ENCODE results near the gene WDFY4.

The WDFY4 gene

GRCh38 chr10:49021685-49022084 is 337.0 kb downstream of the WDFY4 start:
- TF ChIP-seq CTCF (conservative IDR thresholded peaks at IDR 0.05; ENCODE audit: low read depth, low read length) = no peak
- no peak for DNase-seq (ENCODE audit: low read depth)
- no peak overlapping the region for H3K4me3 ChIP-seq (ENCODE audit: low read length)

GRCh38 chr10:49023071-49023470 is 338.4 kb downstream of the WDFY4 start:
- no peak for TF ChIP-seq CTCF (conservative IDR thresholded peaks at IDR 0.05; ENCODE audit: low read depth, low read length)
- no peak for DNase-seq (ENCODE audit: low read depth)
- H3K4me3 ChIP-seq (ENCODE audit: low read length) = no peak overlapping the region

GRCh38 chr10:49023752-49024151 is 339.1 kb downstream of the WDFY4 start:
- no peak for TF ChIP-seq CTCF (conservative IDR thresholded peaks at IDR 0.05; ENCODE audit: low read depth, low read length)
- H3K4me3 ChIP-seq (ENCODE audit: low read length) = no peak overlapping the region
- no peak for DNase-seq (ENCODE audit: low read depth)

- no peak for DNase-seq (ENCODE audit: low read depth)
- H3K4me3 ChIP-seq (ENCODE audit: low read length) = no peak overlapping the region
- no peak for TF ChIP-seq CTCF (conservative IDR thresholded peaks at IDR 0.05; ENCODE audit: low read depth, low read length)
These were observed 339.8 kb downstream of the WDFY4 start for GRCh38 chr10:49024484-49024883.

GRCh38 chr10:49025347-49025983 is 340.8 kb downstream of the WDFY4 start:
- H3K4me3 ChIP-seq (ENCODE audit: low read length) = no peak overlapping the region
- TF ChIP-seq CTCF (conservative IDR thresholded peaks at IDR 0.05; ENCODE audit: low read depth, low read length) = no peak
- DNase-seq (ENCODE audit: low read depth) = no peak

- DNase-seq (ENCODE audit: low read depth) = no peak
- TF ChIP-seq CTCF (conservative IDR thresholded peaks at IDR 0.05; ENCODE audit: low read depth, low read length) = no peak
- no peak overlapping the region for H3K4me3 ChIP-seq (ENCODE audit: low read length)
These were observed 344.0 kb downstream of the WDFY4 start for GRCh38 chr10:49028639-49029038.

GRCh38 chr10:49029666-49030065 is 345.0 kb downstream of the WDFY4 start:
- TF ChIP-seq CTCF (conservative IDR thresholded peaks at IDR 0.05; ENCODE audit: low read depth, low read length) = no peak
- H3K4me3 ChIP-seq (ENCODE audit: low read length) = no peak overlapping the region
- DNase-seq (ENCODE audit: low read depth) = no peak

Data from retinal pigment epithelial cell (primary cell).